RWPE2 (cell line): ENCODE results near the gene VTI1A.

Experiments used
- ATAC-seq: fragments of 200-7000 bp; cut with Tn5 transposase; 3 replicates; pipeline ENCODE4 v1.9.1; 2021; ENCODE audit warnings: low read depth
- DNase-seq: peaks from one replicate; pipeline ENCODE4 v3.0.0-alpha.2; 2020; ENCODE audit warnings: low spot score
- H3K27ac ChIP-seq: fragments of 450-650 bp; 2 replicates; pipeline ENCODE4 v1.5.1; 2017; ENCODE audit warnings: mild to moderate bottlenecking; ENCODE audit not compliant: poor library complexity, severe bottlenecking
- H3K27me3 ChIP-seq: fragments of 250-450 bp; sonication (Bioruptor Pico); 2 replicates; pipeline ENCODE4 v1.5.1; 2021; ENCODE audit warnings: mild to moderate bottlenecking, moderate library complexity; ENCODE audit not compliant: insufficient read depth, poor library complexity, severe bottlenecking
- H3K36me3 ChIP-seq: fragments of 250-450 bp; sonication (Bioruptor Pico); 2 replicates; pipeline ENCODE4 v1.5.1; 2020; ENCODE audit warnings: low read depth, mild to moderate bottlenecking, moderate library complexity
- H3K4me1 ChIP-seq: fragments of 250-450 bp; sonication (Bioruptor Pico); 2 replicates; pipeline ENCODE4 v1.5.1; 2021; ENCODE audit warnings: mild to moderate bottlenecking, moderate library complexity; ENCODE audit not compliant: insufficient read depth, poor library complexity, severe bottlenecking
- H3K4me3 ChIP-seq: fragments of 250-450 bp; sonication (Bioruptor Pico); 2 replicates; pipeline ENCODE4 v1.5.1; 2021; ENCODE audit warnings: mild to moderate bottlenecking, moderate library complexity; ENCODE audit not compliant: severe bottlenecking
- H3K9me3 ChIP-seq: fragments of 250-450 bp; sonication (Bioruptor Pico); 2 replicates; pipeline ENCODE4 v1.5.1; 2021; ENCODE audit warnings: mild to moderate bottlenecking, moderate library complexity; ENCODE audit not compliant: severe bottlenecking
- CTCF ChIP-seq: fragments of 450-650 bp; IDR thresholded peaks from one replicate; pipeline ENCODE4 v1.5.1; 2017; ENCODE audit warnings: mild to moderate bottlenecking, moderate library complexity; ENCODE audit not compliant: poor library complexity, severe bottlenecking

VTI1A gene

GRCh38 chr10:112755446-112756234 lies 308.6 kb downstream of the VTI1A start:
- Histone ChIP-seq H3K27ac (no peak overlapping the region), H3K4me3 (no peak overlapping the region), H3K27me3 (no peaks in the 10 kb centered on the region), H3K36me3 (no peaks in the 10 kb centered on the region), H3K9me3 (no peaks in the 10 kb centered on the region), H3K4me1 (no peaks in the 10 kb centered on the region)
- TF ChIP-seq CTCF: no peak
- ATAC-seq: no peak
- DNase-seq: no peak

- Histone ChIP-seq H3K27me3 (no peaks in the 10 kb centered on the region), H3K4me3 (no peak overlapping the region), H3K9me3 (no peaks in the 10 kb centered on the region), H3K36me3 (no peaks in the 10 kb centered on the region), H3K27ac (no peak overlapping the region), H3K4me1 (no peaks in the 10 kb centered on the region)
- no peak for TF ChIP-seq CTCF
- ATAC-seq (no peak), DNase-seq (no peak)
These were observed 309.2 kb downstream of the VTI1A start for GRCh38 chr10:112756235-112756527.

GRCh38 chr10:112758961-112759360 lies 311.9 kb downstream of the VTI1A start:
- Histone ChIP-seq H3K36me3 (no peaks in the 10 kb centered on the region), H3K4me1 (no peaks in the 10 kb centered on the region), H3K4me3 (no peak overlapping the region), H3K9me3 (no peaks in the 10 kb centered on the region), H3K27me3 (no peaks in the 10 kb centered on the region), H3K27ac (no peak overlapping the region)
- ATAC-seq: no peak
- TF ChIP-seq CTCF: no peak
- DNase-seq: no peak

GRCh38 chr10:112759496-112759895 lies 312.5 kb downstream of the VTI1A start:
- Histone ChIP-seq H3K36me3 (no peaks in the 10 kb centered on the region), H3K27me3 (no peaks in the 10 kb centered on the region), H3K27ac (no peak overlapping the region), H3K4me3 (no peak overlapping the region), H3K4me1 (no peaks in the 10 kb centered on the region), H3K9me3 (no peaks in the 10 kb centered on the region)
- ATAC-seq: no peak
- no peak for TF ChIP-seq CTCF
- no peak for DNase-seq

- H3K4me3 ChIP-seq: no peak overlapping the region
- no peaks in the 10 kb centered on the region for H3K27me3 ChIP-seq
- DNase-seq: no peak
- no peak overlapping the region for H3K27ac ChIP-seq
- no peak for TF ChIP-seq CTCF
- no peak for ATAC-seq
- no peaks in the 10 kb centered on the region for H3K9me3 ChIP-seq
- peaks cover 6% of the 10 kb centered on the region for H3K4me1 ChIP-seq
- H3K36me3 ChIP-seq: no peaks in the 10 kb centered on the region
These were observed 314.2 kb downstream of the VTI1A start for GRCh38 chr10:112761256-112761655.
